Activated T-cell treated with anti-CD3 and anti-CD28 coated beads, Interleukin-2, amount 50 U/mL, for 72 hours (primary cell): ENCODE measurements around the gene PRKN. TPM values are rescaled to one million over a fixed set of nuclear protein-coding genes. Genes with fewer than 3 reads are reported as not detected.
A peak's percentile ranks its signal among the peaks of the same experiment; 100 is the strongest.

Experiments
- ATAC-seq, 2 donors: fragments of 150-1000 bp; cut with Tn5 transposase; replicated peaks in 1 of 2; 2 replicates each; pipeline ENCODE4 v1.10.0; 2021; ENCODE audit warnings: moderate library complexity in 2 of 2, mild to moderate bottlenecking in 1 of 2
- DNase-seq, 2 donors: peaks; one replicate each; pipeline ENCODE4 v3.0.0; 2021 to 2022; ENCODE audit warnings: mixed read lengths in 1 of 2
- H3K27ac Mint-ChIP-seq: one replicate; pipeline ENCODE4 v1.8.0; 2022; ENCODE audit warnings: mild to moderate bottlenecking, moderate library complexity, mixed read lengths
- H3K27me3 Mint-ChIP-seq: one replicate; pipeline ENCODE4 v1.8.0; 2022; ENCODE audit warnings: low read depth, mixed read lengths
- H3K36me3 Mint-ChIP-seq, 2 donors: one replicate each; pipeline ENCODE4 v1.8.0; 2022; ENCODE audit warnings: mixed read lengths in 2 of 2, mild to moderate bottlenecking in 1 of 2; ENCODE audit not compliant: insufficient read depth in 2 of 2
- H3K4me1 Mint-ChIP-seq: one replicate; pipeline ENCODE4 v1.8.0; 2022; ENCODE audit warnings: low read depth, mixed read lengths
- H3K4me3 Mint-ChIP-seq, 2 donors: one replicate each; pipeline ENCODE4 v1.8.0; 2022; ENCODE audit warnings: mild to moderate bottlenecking in 2 of 2, mixed read lengths in 2 of 2, moderate library complexity in 2 of 2
- H3K9me3 Mint-ChIP-seq, 2 donors: one replicate each; pipeline ENCODE4 v1.8.0; 2022; ENCODE audit warnings: mixed read lengths in 2 of 2
- total RNA-seq, 2 donors: library from RNA; stranded (reverse); gene quantifications; one replicate each; pipeline ENCODE4 v1.2.3, GENCODE V29; 2022

PRKN gene
- total RNA-seq, 2 donors from 2014 or later = 2.5 to 2.8 TPM

GRCh38 chr6:161303628-161304340 is 1423.8 kb downstream of the PRKN start:
- Mint-ChIP-seq H3K4me3 (no peak overlapping the region), H3K27ac (no peak overlapping the region), H3K27me3 (peaks cover 10% of the 10 kb centered on the region), H3K9me3 (no peaks in the 10 kb centered on the region), H3K36me3 (no peaks in the 10 kb centered on the region), H3K4me1 (peaks cover 5% of the 10 kb centered on the region)
- DNase-seq = no peak
- ATAC-seq = peak in 1 of 2 donors; percentile 49

GRCh38 chr6:161302949-161303348 is 1424.6 kb downstream of the PRKN start:
- Mint-ChIP-seq H3K36me3 (no peaks in the 10 kb centered on the region), H3K27me3 (peaks cover 12% of the 10 kb centered on the region), H3K4me1 (peaks cover 5% of the 10 kb centered on the region), H3K27ac (no peak overlapping the region), H3K9me3 (no peaks in the 10 kb centered on the region), H3K4me3 (no peak overlapping the region)
- ATAC-seq (no peak), DNase-seq (no peak)

- Mint-ChIP-seq H3K36me3 (no peaks in the 10 kb centered on the region), H3K9me3 (no peaks in the 10 kb centered on the region), H3K27me3 (peaks cover 12% of the 10 kb centered on the region), H3K4me3 (no peak overlapping the region), H3K27ac (no peak overlapping the region), H3K4me1 (peaks cover 5% of the 10 kb centered on the region)
- no peak for ATAC-seq
- no peak for DNase-seq
Observed at GRCh38 chr6:161301338-161301737, 1426.2 kb downstream of the PRKN start.

GRCh38 chr6:161300823-161301222 is 1426.7 kb downstream of the PRKN start:
- Mint-ChIP-seq H3K4me3 (no peak overlapping the region), H3K36me3 (no peaks in the 10 kb centered on the region), H3K9me3 (no peaks in the 10 kb centered on the region), H3K4me1 (peaks cover 5% of the 10 kb centered on the region), H3K27me3 (peaks cover 12% of the 10 kb centered on the region), H3K27ac (no peak overlapping the region)
- no peak for ATAC-seq
- no peak for DNase-seq

GRCh38 chr6:161299726-161300125 is 1427.8 kb downstream of the PRKN start:
- H3K9me3 Mint-ChIP-seq = no peaks in the 10 kb centered on the region
- no peak overlapping the region for H3K27ac Mint-ChIP-seq
- DNase-seq = no peak
- peaks cover 5% of the 10 kb centered on the region for H3K4me1 Mint-ChIP-seq
- no peak for ATAC-seq
- no peak overlapping the region for H3K4me3 Mint-ChIP-seq
- H3K36me3 Mint-ChIP-seq = no peaks in the 10 kb centered on the region
- peaks cover 12% of the 10 kb centered on the region for H3K27me3 Mint-ChIP-seq

Other genes starting within 250 kb of the PRKN start
- gene PACRG, start 208 bp upstream of the PRKN start, total RNA-seq = not detected